Measurements from ENCODE around the gene DMAP1.
A peak's percentile ranks its signal among the peaks of the same experiment; 100 is the strongest.
"Not testable (repeated sequence)": the region's sequence is repeated elsewhere in the genome, so short reads cannot be mapped to it uniquely, and the experiment has no call there.

Gene DMAP1, protein sequence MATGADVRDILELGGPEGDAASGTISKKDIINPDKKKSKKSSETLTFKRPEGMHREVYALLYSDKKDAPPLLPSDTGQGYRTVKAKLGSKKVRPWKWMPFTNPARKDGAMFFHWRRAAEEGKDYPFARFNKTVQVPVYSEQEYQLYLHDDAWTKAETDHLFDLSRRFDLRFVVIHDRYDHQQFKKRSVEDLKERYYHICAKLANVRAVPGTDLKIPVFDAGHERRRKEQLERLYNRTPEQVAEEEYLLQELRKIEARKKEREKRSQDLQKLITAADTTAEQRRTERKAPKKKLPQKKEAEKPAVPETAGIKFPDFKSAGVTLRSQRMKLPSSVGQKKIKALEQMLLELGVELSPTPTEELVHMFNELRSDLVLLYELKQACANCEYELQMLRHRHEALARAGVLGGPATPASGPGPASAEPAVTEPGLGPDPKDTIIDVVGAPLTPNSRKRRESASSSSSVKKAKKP

DNA sequence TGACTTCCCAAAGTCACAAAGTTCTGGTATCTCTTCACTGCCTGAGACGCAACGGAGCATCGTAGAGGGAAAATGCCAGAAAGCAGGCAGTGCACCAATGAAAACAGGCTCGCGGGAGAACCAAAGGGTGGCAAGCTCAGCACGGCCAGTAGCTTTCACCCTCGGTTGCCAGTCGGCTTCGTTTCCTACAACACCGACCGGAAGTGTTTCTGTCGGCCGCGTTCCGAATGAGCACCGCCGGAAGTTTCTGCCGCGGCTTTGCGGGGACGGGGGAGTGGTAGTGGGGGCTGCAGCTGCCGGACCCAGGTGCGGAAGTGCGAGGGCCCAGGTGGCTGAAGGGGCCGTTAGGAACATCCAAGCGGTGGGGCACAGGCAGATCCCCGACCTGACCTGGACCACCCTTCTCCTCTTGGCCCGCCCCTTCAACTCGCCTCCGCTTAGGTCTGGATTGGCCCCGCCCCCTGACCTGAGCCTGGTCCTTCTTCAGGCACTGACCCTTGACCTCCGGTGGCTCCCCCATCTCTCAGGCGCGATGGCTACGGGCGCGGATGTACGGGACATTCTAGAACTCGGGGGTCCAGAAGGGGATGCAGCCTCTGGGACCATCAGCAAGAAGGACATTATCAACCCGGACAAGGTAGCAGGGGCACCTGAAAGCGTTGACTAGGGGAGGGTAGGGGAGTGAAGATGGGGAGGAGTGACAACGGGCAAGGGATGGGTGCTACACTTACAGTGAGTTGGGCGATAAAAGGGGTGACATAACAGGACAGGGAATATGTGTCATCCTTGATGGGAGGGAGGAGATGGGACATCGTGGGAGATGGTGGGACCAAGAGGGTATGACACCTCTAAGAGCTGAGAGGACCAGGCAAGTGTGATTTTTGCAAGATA, at the start of gene DMAP1:
Gene DMAP1, plus strand, starts transcription at position 250 of the 891 bp plus-strand sequence. Its CDS starts 283 bp downstream, at position 533.
- peak; percentile 89 for DNase-seq

DNA sequence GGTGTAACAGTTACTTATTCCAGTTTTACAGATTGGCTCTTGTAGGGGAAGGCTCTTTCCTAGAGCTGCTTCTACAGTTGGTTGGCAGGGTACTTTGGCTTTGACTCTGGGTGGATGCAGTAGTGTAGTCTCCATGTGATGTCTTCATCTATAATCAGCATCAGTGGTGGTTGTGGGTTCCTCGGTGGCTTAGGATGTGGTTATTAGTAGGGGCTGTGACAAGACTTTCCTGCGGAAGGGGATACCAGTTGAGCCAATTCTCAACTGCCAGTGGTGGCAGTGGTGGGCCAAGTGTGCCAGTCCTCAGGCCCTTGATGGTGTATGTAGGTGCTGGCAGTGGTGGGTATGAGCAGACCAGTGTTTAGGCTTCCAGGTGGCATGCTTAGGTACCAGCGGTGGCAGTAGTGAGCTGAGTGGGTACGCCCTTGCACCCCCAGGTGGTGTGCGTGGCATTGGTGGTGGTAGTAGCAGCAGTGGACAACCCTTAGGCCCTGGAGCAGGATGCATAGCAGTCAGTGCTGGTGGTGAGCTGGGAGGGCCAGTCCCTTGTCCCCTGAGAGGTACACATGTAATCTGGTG, 44.7 kb upstream of the DMAP1 start:
- DNase-seq: no peak

DNA sequence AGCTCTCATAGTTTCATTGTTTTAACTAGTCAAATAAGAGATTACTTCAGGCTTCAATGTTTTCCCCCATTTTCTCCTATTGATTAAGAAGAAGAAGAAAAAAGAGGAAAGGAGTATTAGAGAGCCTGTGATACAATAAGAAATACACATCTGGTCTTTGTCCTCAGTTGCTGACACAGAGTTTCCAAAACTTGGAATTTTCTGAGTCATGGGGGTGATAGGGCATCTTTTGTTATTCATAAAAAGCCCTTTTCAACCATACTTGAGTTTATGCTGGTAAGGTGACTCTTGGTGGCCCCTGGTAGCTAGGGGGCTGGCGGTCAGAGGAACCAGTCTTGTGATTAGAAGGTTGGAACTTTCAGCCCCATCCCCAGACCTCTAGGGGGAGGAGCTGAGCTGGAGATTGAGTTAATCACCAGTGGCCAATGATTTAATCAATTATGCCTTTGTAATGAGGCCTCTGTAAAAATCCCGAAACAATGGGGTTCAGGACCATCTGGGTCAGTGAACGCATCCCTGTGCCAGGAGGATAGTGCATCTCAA, 42.9 kb upstream of the DMAP1 start:
- no peak for DNase-seq

DNA sequence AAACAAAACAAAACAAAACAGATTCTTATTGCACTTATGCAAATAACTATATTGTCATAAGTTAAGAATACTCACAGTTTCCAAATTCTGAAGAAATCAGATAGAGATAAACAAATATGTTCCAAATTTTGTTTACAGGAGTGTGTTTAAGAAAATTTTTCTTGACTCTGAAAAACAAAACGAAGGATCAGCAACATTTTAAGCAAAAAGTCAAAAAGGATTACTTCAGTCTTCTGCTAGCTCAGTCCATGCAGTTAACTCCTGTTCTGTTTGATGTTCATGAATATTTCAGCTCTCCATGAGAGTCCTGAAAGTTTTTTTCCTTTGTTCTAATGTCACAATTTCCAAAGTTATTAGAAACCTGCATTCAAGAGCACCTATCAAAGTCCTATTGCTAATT, 38.6 kb upstream of the DMAP1 start:
- DNase-seq: no peak

DNA sequence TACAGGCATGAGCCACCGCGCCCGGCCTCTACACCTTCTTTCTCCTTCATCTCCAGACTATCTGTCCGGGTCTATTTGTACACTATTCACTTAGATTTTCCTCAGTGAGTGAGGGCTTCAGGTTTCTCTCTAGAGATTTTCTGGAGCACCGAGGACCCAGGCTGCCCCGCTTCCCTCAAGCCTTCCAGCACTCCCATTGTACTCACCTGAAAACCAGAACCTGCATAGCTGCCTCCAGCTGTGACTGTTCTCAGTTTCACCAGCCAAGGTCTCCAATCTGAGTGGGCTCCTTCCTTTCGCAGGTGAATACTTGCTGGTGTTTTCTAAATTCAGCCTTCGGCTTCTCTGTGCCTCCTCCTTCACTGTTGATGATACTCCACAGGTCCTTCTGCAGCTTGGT, 12.9 kb upstream of the DMAP1 start:
- DNase-seq: no peak

DNA sequence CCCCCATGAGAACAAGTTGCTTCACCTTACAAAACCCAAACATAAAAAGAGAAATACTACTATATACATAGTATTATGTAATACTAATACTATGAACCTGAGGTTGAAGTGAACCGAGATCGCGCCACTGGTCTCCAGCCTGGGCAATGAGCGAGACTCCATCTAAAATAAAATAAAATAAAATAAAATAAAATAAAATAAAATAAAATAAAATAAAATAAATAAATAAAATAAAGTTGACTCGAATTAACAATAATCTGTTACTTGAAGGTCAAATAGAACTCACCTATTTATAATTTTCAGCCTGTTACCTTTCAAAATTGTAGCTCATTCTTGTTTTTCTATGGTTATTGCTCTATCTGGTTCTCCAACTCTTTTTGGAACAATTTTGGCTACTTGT, 6.7 kb upstream of the DMAP1 start:
- not testable (repeated sequence) for DNase-seq

DNA sequence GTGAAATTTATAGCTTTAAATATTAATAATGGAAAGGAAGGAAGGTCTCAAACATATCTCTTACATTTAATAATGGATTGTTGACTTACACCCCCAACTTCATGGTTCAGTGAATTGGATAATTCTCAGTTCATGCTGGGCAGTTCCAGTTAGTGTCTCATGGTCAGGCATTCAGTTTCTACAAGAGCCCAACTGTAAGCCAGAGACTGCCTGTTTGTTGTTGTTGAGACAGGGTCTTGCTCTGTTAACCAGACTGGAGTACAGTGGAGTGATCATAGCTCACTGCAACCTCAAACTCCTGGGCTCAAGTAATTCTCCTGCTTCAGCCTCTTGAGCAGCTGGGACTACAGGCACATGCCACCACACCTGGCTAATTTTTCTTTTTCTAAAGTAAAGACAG, 5.0 kb upstream of the DMAP1 start:
- DNase-seq: no peak

DNA sequence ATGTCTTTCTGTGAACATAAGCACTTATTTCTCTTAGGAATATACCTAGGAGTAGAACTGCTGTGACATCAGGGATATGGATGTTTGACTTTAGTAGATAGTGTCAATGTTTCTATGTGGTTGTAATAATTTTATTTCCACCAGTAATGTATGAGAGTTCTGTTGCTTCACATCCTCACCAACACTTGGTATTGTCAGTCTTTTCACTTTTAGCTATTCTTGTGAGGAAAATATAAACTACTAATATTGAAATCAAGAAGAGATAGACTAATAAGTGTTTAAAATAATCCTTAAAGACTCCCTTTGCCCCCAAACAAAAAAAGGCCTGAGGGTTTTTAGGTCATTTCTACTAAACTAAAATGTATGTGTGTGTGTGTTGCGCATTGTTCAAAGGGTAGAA, 2.7 kb upstream of the DMAP1 start:
- no peak for DNase-seq

DNA sequence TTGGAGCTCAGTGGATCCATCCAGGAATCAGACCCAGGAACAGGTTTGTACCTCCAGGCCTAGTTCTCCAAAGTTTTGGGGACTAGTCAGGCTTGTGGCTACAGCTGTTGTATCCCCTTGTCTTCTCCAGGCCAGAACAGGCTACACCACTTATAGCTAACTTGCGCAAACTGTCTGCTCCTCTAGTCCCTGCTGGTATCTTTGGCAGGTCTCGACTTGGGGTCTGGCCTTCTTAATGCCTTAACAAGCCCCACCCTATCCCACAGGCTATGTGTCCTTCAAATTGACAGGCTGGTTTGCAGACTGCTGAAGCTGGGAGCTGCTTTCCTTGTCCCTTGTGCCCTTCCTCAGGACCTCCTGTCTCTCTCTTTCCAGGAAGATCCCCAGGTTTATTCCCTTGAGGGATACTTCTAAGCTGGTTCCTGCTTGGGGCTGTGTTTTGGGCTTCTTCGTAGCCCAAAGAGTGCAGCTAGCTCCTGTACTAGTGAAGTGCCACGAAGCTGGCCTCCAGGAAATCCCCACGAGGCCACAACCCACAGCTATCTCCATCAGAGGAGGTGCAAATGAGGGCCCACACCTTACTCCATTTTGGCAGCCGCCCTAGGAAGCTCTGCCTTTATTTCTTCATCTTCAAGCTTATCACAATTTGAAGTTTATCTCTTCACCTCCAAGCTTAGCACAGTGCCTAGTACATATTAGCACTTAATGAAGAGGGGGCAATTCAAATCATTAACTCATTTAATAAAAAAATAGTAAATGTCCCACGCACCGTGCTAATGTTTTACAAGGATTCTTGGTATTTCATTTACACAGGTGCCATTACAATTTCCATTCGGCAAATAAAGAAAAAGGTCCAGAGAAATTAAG, 683 bp upstream of the DMAP1 start:
- peak; percentile 54 for DNase-seq

DNA sequence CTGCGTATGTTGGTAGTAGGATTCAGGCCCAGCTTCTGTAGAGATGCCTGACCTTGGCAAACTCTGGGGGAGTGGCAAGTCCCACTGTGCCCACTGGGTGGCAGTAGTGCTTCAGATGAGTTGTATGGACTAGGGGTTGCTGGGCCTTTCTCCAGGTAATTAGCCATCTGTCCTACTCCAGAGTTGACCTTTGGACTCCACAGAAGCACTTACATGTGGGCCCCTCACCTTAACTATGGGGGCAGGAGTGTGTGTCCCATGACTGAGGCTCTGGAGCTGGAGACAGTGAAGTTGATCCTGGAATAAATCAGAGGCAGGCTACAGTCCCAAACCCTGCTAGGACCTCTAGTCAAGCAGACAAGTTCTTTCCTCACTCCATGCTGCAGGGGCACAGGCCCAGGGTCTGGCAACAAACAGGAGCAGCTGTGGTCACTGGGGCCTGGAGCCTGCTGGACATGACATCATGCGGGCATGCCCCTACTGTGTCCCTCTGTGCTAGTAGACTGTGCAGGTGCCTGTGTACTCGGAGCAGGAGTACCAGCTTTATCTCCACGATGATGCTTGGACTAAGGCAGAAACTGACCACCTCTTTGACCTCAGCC, 4.6 kb downstream of the DMAP1 start:
- DNase-seq: peak; percentile 69

DNA sequence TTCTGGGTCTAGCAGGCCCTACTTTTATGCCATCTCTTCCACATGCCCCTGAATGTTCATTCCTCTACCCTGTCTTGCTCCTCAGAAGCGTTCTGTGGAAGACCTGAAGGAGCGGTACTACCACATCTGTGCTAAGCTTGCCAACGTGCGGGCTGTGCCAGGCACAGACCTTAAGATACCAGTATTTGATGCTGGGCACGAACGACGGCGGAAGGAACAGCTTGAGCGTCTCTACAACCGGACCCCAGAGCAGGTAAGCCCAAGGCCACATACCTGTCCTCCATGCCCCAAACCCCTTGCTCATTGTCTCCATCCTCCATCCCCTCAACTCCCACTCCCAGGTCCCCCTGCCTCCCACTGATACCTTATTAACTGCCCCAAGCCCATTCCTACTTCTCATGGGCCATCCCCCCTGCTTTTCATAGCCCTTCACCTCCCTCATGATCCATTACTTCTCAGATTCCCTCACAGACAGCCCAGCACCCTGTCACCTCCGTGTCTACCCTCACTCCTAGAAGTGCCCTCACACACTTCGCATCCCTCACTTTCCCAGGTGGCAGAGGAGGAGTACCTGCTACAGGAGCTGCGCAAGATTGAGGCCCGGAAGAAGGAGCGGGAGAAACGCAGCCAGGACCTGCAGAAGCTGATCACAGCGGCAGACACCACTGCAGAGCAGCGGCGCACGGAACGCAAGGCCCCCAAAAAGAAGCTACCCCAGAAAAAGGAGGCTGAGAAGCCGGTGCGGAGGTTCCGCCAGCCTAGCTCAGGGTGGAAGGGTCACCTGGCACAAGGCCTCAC, 5.4 kb downstream of the DMAP1 start:
- DNase-seq: no peak

DNA sequence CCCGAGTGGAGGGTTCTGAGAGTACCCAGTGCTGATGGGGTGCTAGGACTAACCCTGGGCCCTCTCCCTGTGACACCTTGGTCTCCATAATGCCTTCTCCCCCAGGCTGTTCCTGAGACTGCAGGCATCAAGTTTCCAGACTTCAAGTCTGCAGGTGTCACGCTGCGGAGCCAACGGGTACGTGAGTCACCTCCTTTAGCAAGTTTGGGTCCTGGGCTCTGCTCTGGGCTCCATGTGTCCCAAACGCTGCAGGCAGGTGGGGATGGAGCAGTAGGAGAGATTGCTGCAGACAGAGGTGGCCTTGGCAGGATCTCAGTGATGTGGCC, 6.0 kb downstream of the DMAP1 start:
- DNase-seq: no peak

DNA sequence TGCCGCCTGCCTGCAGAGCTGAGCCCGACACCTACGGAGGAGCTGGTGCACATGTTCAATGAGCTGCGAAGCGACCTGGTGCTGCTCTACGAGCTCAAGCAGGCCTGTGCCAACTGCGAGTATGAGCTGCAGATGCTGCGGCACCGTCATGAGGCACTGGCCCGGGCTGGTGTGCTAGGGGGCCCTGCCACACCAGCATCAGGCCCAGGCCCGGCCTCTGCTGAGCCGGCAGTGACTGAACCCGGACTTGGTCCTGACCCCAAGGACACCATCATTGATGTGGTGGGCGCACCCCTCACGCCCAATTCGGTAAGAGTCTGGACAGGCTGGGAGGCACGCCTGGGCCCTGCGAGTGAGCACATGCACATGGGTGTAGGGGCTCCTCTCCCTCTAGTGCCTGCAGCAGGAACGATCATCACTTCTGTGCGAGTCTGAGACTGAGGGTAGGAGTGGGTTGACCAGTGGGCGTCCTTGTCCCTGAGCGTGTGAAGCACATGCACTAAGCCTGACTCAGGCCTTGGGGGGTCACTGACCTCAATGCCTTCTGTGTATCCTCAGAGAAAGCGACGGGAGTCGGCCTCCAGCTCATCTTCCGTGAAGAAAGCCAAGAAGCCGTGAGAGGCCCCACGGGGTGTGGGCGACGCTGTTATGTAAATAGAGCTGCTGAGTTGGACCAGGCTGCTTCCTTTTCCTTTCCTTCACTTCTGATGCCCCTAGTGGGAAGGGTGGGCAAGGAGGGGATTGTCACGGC, 6.9 kb downstream of the DMAP1 start:
- DNase-seq: no peak

DNA sequence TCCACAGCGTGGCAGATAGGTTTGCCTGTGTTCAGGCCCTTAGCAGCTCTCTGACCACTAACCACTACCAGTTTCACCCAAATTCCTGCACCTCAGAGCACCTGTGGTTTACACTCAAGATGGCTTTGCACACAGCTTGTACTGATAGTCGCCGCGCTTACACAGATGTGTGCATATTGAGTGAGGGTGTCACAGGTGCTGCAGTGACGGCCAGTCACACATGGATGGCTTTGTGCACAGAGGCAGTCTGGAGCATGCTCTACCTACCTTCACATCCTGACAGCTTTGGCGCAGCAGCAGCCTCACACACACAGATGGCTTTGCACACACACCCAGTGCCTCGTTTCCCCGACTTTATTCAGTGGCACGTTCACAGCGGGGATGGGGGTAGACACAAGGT, 7.5 kb downstream of the DMAP1 start:
- no peak for DNase-seq

DNA sequence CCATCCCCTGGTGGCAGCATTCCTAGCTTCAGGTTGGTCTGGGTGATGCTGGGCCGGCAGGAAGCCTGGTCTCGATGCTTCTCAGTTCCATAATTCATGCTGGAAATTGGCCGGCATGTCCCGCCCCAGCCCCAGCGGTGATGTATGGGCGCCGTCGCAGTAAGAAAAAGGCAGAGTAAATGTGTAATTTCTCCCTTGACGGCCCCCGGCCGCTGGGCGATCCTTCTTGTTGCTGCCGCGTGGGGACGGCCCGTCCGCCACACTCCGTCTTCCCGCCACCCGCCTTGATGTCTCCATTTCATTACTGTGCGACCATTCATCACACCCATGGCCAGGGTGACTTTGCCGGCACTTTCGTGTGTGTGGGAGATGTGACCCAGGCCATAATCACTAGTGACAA, 8.5 kb downstream of the DMAP1 start:
- no peak for DNase-seq

DNA sequence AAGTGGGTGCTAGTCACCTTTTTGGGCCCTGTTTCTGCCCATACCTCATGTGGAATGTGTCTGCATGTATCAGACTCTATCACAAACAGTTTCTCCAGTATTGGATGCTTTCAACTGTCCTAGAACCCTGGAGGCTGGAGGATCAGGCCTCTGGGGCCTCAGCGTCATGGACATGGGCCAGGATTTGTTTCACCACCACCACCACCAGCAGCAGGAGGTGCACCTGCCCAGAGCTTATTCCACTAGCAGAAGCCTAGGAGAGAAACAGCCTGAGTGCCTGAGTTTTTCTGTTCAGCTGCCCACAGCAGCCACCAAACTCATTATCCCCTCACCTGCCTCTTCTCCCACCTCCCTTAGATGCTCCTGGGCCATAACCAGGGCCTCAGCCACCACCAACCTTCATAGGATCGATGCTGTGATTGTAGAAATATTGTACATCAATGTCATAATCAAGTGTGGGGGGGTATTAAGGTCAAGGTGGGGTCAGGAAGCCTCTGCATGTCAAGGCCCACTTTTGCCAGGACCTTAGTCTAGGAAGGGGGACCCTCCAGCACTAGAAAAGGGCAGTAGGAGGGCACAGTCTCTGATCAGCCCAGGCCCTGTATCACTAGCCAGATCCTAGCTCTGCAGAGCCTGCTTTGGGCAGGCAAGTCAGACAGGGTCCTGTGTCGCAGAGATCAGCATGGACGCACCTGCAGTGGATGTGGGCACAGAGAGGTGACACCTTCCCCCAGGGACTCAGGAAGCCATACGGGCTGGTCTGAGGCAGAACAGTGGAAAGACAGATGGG, 9.3 kb downstream of the DMAP1 start:
- no peak for DNase-seq

DNA sequence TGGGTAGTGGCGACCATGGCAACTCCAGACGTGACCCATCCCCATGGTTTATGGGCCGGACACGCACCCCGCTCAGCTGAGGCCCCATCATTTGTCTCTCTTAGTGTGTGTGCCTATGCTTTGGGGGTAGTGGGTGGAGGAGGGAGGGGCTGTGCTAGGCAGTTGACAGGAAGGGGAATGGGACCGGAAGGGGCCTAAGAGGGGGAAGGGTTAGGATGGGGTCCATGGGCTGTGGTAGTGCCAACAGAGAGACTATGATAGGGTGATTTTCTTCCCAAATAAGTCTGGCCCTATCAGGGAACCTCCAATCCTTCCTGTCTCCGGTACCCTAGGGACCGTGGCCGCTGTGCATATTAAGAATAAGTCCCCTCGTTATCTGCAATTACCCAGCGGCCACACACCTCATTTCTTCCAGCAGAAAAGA, 9.9 kb downstream of the DMAP1 start:
- DNase-seq: no peak

DNA sequence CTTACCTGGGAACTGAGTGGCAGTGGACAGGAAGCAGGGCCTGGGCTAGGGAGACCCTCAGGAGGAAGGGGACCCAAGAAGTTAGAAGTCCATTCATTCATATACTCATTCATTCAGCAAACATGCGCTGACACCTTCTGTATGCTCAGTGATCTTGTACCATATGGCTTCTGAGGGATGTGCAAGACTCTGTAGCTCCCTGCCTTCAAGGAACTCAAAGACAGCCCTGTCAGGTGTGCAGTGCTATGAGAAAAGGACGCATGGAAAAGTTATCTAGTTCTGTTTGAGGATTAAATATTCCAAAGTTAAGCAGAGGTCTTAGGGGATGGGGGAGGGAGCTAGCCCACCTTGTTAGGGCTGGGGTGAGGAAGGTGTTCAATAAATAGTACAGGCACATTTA, 12.5 kb downstream of the DMAP1 start:
- no peak for DNase-seq

DNA sequence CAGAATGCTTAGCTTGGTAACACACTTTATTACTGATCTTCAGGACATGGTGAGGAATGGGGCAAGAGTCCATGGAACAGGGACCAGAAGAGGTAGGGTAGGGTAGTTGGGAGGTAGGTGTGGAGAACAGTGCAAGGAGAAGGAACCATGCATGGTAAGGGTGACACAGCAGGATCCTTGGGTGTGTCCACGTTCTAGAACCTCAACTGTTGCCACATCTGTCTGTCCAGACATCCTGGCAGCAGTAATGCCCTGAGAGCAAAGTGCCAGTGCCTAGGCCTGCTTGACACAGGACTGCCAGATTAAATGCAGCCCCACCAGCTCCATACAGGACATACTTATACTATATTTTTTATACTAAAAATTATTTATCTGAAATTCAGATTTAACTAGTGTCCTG, 13.9 kb downstream of the DMAP1 start:
- no peak for DNase-seq

DNA sequence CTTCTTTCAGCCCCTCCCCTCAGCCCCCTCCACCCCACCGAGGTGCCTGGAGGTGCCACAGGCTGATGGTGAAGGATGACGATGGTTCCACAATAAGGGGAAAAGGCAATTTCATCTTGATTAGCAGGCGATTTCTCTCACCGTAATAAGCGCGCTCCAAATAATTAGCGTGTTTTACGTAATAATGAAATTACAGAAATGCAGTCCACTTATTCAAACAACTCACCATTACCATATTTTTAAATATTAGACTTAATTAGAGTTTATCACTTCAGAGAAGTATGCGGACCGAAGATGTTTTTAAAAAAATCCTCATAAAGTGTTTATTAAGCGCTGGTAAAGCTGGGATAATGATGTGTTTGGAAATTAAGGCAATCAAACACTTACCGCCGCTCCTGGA, 14.9 kb downstream of the DMAP1 start:
- no peak for DNase-seq
